GM18951 (cell line): ENCODE data around the gene THAP4.

Experiments
- POLR2A ChIP-seq: IDR thresholded peaks from 4 replicates; pipeline ENCODE4 v1.6.1; 2011; ENCODE audit warnings: mild to moderate bottlenecking; ENCODE audit not compliant: insufficient read length, insufficient read depth; ENCODE audit errors: extremely low read depth
- in situ Hi-C: fragments of 300-500 bp; cut with MboI; formaldehyde crosslinking; loops from one replicate; pipeline ENCODE4 v1.12.0; 2022; ENCODE audit warnings: low sequenced_read_pairs, mixed read lengths, inconsistent platforms; ENCODE audit not compliant: unreplicated experiment

Gene THAP4

GRCh38 chr2:241539616-241540374 is 97.2 kb downstream of the THAP4 start:
- TF ChIP-seq POLR2A = no peak
- in situ Hi-C loops = no loop called here

DNA sequence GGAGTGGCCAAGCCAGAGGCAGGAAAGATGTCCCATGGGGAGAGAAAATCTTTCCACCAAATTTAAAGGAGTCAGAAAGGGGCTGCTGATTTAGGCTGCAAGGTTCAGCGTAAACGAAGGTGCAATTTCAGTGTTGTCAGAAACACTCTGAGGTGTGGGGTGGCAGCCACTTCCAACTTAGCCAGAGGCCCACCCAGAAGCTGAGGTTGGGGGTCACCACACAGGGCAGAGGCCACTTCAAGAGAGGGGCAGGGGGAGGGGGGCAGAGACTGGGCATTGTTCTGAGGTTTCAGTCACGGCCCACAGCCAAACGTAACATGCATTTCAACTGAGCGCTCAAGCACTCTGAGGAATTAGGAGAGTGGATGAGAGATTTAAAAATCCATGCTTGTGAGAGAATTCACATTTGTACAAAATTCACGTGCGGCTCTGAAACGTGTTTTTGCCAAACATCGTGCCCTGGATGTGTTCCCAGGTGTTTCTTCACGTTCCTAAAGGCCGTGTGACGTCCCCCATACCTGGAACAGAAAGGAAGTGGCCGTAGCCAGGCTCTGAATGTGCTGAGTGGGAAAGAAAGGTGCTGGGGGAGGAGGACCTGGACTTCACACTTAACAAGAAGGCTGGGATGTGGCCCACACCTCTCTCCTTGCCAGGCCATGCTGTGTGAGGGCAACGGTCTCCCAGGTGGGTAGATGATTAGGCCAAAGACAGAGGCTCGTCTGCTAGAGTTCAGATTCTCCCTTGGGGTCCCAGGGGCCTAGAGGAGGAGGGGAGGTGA is 97.9 kb downstream of the THAP4 start:
- in situ Hi-C loops = no loop called here

GRCh38 chr2:241535871-241536655 is 100.9 kb downstream of the THAP4 start:
- TF ChIP-seq POLR2A = no peak
- in situ Hi-C loops = no loop called here

More for the DNA sequence above, 97.9 kb downstream of the THAP4 start:
- no peak for TF ChIP-seq POLR2A

DNA sequence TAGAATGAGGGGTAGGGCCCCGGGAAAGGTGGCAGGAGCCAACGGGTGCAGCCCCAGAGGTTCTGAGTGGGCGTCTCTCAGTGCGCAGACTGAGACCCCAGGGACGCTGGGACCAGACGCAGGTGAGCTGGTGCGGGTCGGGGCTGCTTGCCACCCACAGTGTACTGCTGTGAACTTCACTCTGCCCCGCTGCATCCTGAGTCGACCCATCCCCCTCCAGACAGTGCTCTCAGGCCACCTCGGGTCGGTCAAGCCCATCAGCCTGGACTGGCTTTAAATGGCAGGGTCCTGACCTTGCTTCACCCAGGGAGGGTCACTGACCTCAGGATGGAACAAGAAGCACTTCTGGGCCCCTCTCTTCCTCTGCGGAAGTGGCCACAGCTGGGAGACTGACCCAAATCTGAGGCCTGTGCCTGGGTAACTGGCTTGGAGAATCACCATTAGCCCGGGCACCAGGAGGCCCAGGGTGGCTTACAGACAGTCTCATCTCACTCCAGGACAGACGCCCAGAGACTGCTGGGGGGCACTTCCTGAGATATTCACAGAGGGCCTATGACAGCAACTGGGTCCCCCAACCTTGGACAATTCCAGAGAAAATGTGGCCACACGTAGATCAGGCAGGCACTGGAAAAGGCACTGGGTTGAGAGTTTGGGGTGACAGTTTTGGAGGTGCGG is 102.1 kb downstream of the THAP4 start:
- TF ChIP-seq POLR2A = no peak
- in situ Hi-C loops = no loop called here
